ENCODE data around the gene NPHP1.
"Not testable (repeated sequence)": the region's sequence is repeated elsewhere in the genome, so short reads cannot be mapped to it uniquely, and the experiment has no call there.

NPHP1 gene

GRCh38 chr2:110124038-110124825 lies 80.6 kb downstream of the NPHP1 start:
- Mint-ChIP-seq H3K27ac (no peak overlapping the region), H3K4me3 (no peak overlapping the region), H3K9me3 (no peaks in the 10 kb centered on the region), H3K4me1 (no peaks in the 10 kb centered on the region), H3K36me3 (no peaks in the 10 kb centered on the region)
- ATAC-seq (no peak), DNase-seq (ENCODE audit: low spot score in 2 of 2) (no peak)

- no peaks in the 10 kb centered on the region for H3K36me3 Mint-ChIP-seq
- no peak overlapping the region for H3K27ac Mint-ChIP-seq
- no peaks in the 10 kb centered on the region for H3K9me3 Mint-ChIP-seq
- no peak for DNase-seq (ENCODE audit: low spot score in 2 of 2)
- ATAC-seq, result no peak
- no peak overlapping the region for H3K4me3 Mint-ChIP-seq
- no peaks in the 10 kb centered on the region for H3K4me1 Mint-ChIP-seq
Measured at GRCh38 chr2:110121592-110121991, 83.2 kb downstream of the NPHP1 start.

- Mint-ChIP-seq H3K4me3 (no peak overlapping the region), H3K27ac (no peak overlapping the region), H3K9me3 (no peaks in the 10 kb centered on the region), H3K4me1 (no peaks in the 10 kb centered on the region), H3K36me3 (no peaks in the 10 kb centered on the region)
- DNase-seq (ENCODE audit: low spot score in 2 of 2) (no peak), ATAC-seq (no peak)
Measured at GRCh38 chr2:110121052-110121334, 83.8 kb downstream of the NPHP1 start.

- H3K9me3 Mint-ChIP-seq, result no peaks in the 10 kb centered on the region
- DNase-seq (ENCODE audit: low spot score in 2 of 2), result no peak
- H3K4me3 Mint-ChIP-seq, result no peak overlapping the region
- H3K36me3 Mint-ChIP-seq, result no peaks in the 10 kb centered on the region
- no peaks in the 10 kb centered on the region for H3K4me1 Mint-ChIP-seq
- no peak overlapping the region for H3K27ac Mint-ChIP-seq
- no peak for ATAC-seq
Measured at GRCh38 chr2:110120171-110121051, 84.4 kb downstream of the NPHP1 start.

GRCh38 chr2:110116033-110116710 lies 88.6 kb downstream of the NPHP1 start:
- no peak overlapping the region for H3K27ac Mint-ChIP-seq
- no peak overlapping the region for H3K4me3 Mint-ChIP-seq
- ATAC-seq (peak; percentile 44), DNase-seq (ENCODE audit: low spot score in 2 of 2) (no peak)
- no peaks in the 10 kb centered on the region for H3K36me3 Mint-ChIP-seq
- no peaks in the 10 kb centered on the region for H3K4me1 Mint-ChIP-seq
- peaks cover 2% of the 10 kb centered on the region for H3K9me3 Mint-ChIP-seq

- Mint-ChIP-seq H3K9me3 (peaks cover 2% of the 10 kb centered on the region), H3K36me3 (no peaks in the 10 kb centered on the region), H3K4me1 (no peaks in the 10 kb centered on the region), H3K27ac (no peak within 1 kb of the TSS), H3K4me3 (no peak within 1 kb of the TSS)
- ATAC-seq, result peak; percentile 33
- DNase-seq (ENCODE audit: low spot score in 2 of 2), result no peak
Measured at GRCh38 chr2:110115291-110116032, 89.4 kb downstream of the NPHP1 start, which contains the start of gene MALL. Gene MALL (minus strand): TSS chr2:110115822. CDS start chr2:110115792, 30 bp downstream.

GRCh38 chr2:110114831-110115255 lies 90.0 kb downstream of the NPHP1 start:
- no peak overlapping the region for H3K4me3 Mint-ChIP-seq
- H3K4me1 Mint-ChIP-seq, result no peaks in the 10 kb centered on the region
- ATAC-seq (no peak), DNase-seq (ENCODE audit: low spot score in 2 of 2) (no peak)
- no peaks in the 10 kb centered on the region for H3K36me3 Mint-ChIP-seq
- H3K9me3 Mint-ChIP-seq, result peaks cover 2% of the 10 kb centered on the region
- no peak overlapping the region for H3K27ac Mint-ChIP-seq

- H3K9me3 Mint-ChIP-seq, result peaks cover 2% of the 10 kb centered on the region
- H3K4me3 Mint-ChIP-seq, result no peak overlapping the region
- no peaks in the 10 kb centered on the region for H3K4me1 Mint-ChIP-seq
- peak; percentile 42 for ATAC-seq
- no peaks in the 10 kb centered on the region for H3K36me3 Mint-ChIP-seq
- no peak overlapping the region for H3K27ac Mint-ChIP-seq
- DNase-seq (ENCODE audit: low spot score in 2 of 2), result no peak
Measured at GRCh38 chr2:110113961-110114591, 90.7 kb downstream of the NPHP1 start.

GRCh38 chr2:110108291-110108690 lies 96.5 kb downstream of the NPHP1 start:
- not testable (repeated sequence) for DNase-seq (ENCODE audit: low spot score in 2 of 2); ATAC-seq; H3K27ac Mint-ChIP-seq; H3K36me3 Mint-ChIP-seq; H3K9me3 Mint-ChIP-seq; H3K4me3 Mint-ChIP-seq; H3K4me1 Mint-ChIP-seq

- no peak overlapping the region for H3K4me3 Mint-ChIP-seq
- H3K9me3 Mint-ChIP-seq, result no peaks in the 10 kb centered on the region
- H3K36me3 Mint-ChIP-seq, result no peaks in the 10 kb centered on the region
- no peak for DNase-seq (ENCODE audit: low spot score in 2 of 2)
- no peak overlapping the region for H3K27ac Mint-ChIP-seq
- no peak for ATAC-seq
- H3K4me1 Mint-ChIP-seq, result no peaks in the 10 kb centered on the region
Measured at GRCh38 chr2:110107092-110108079, 97.4 kb downstream of the NPHP1 start.

- H3K9me3 Mint-ChIP-seq, result no peaks in the 10 kb centered on the region
- H3K4me3 Mint-ChIP-seq, result no peak overlapping the region
- no peaks in the 10 kb centered on the region for H3K36me3 Mint-ChIP-seq
- ATAC-seq, result no peak
- no peak overlapping the region for H3K27ac Mint-ChIP-seq
- DNase-seq (ENCODE audit: low spot score in 2 of 2), result no peak
- H3K4me1 Mint-ChIP-seq, result no peaks in the 10 kb centered on the region
Measured at GRCh38 chr2:110106642-110107041, 98.2 kb downstream of the NPHP1 start.

GRCh38 chr2:110105608-110106467 lies 99.0 kb downstream of the NPHP1 start:
- Mint-ChIP-seq H3K9me3 (no peaks in the 10 kb centered on the region), H3K36me3 (no peaks in the 10 kb centered on the region), H3K27ac (no peak overlapping the region), H3K4me3 (no peak overlapping the region), H3K4me1 (no peaks in the 10 kb centered on the region)
- DNase-seq (ENCODE audit: low spot score in 2 of 2) (no peak), ATAC-seq (no peak)

GRCh38 chr2:110105183-110105582 lies 99.6 kb downstream of the NPHP1 start:
- H3K9me3 Mint-ChIP-seq, result no peaks in the 10 kb centered on the region
- no peaks in the 10 kb centered on the region for H3K36me3 Mint-ChIP-seq
- ATAC-seq, result no peak
- no peak overlapping the region for H3K27ac Mint-ChIP-seq
- DNase-seq (ENCODE audit: low spot score in 2 of 2), result no peak
- H3K4me3 Mint-ChIP-seq, result no peak overlapping the region
- peaks cover 1% of the 10 kb centered on the region for H3K4me1 Mint-ChIP-seq

Data from stimulated activated effector memory CD8-positive, alpha-beta T cell treated with anti-CD3 and anti-CD28 coated beads, Interleukin-12 subunit alpha, Interleukin-12 subunit beta, amount 100 ng/mL, for 72 hours (primary cell).